Prostate gland (tissue), 2 donors: ENCODE measurements around the gene MAB21L3.

Experiments
- POLR2A ChIP-seq: fragments of 450-650 bp; IDR thresholded peaks from one replicate; pipeline ENCODE4 v1.6.1; 2016; ENCODE audit warnings: antibody characterized with exemption, mild to moderate bottlenecking
- POLR2AphosphoS5 ChIP-seq: sonication (generic); formaldehyde crosslinking; IDR thresholded peaks from one replicate; pipeline ENCODE4 v1.6.1; 2017; ENCODE audit warnings: antibody characterized with exemption
- TF ChIP-seq, protein P1 (sequence below), 4 experiments: fragments of 200-600 bp in 2 of 4; fragments of 450-650 bp in 2 of 4; sonication (generic) in 2 of 4; IDR thresholded peaks; 1 replicate in 3 of 4; 2 replicates in 1 of 4; pipeline ENCODE4 v1.5.1; 2016 to 2019; ENCODE audit warnings: antibody characterized with exemption in 4 of 4, mild to moderate bottlenecking in 2 of 4, moderate library complexity in 2 of 4

DNA sequence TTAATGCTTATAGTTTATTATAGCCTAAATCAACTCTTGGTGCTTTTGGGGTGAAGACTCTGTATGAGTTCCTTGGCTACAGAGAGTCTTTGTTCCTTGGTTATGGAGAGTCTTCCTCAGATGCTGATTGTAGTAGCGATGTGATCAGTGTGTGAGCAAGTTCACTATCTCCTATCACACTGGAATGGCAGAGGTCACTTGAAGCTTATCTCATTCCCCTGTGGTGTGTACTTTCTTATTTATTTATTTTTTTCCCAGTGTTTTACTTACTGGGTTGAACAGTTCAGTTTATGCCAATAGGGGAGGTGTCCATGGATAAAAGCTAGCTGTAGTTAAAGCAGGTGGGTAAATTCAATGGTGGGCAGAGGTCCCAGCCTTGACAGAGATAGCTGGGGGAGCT, 20.1 kb upstream of the MAB21L3 start:
- TF ChIP-seq, protein P1, sequence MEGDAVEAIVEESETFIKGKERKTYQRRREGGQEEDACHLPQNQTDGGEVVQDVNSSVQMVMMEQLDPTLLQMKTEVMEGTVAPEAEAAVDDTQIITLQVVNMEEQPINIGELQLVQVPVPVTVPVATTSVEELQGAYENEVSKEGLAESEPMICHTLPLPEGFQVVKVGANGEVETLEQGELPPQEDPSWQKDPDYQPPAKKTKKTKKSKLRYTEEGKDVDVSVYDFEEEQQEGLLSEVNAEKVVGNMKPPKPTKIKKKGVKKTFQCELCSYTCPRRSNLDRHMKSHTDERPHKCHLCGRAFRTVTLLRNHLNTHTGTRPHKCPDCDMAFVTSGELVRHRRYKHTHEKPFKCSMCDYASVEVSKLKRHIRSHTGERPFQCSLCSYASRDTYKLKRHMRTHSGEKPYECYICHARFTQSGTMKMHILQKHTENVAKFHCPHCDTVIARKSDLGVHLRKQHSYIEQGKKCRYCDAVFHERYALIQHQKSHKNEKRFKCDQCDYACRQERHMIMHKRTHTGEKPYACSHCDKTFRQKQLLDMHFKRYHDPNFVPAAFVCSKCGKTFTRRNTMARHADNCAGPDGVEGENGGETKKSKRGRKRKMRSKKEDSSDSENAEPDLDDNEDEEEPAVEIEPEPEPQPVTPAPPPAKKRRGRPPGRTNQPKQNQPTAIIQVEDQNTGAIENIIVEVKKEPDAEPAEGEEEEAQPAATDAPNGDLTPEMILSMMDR (IDR thresholded peaks at IDR 0.05), result no peak
- TF ChIP-seq POLR2AphosphoS5 (no peak), POLR2A (no peak)
